ENCODE data around the gene MAP4.

The MAP4 gene

GRCh38 chr3:47825590-47825989 is 190.6 kb downstream of the MAP4 start:
- FAIRE-seq = no peak

- FAIRE-seq = no peak
Observed at GRCh38 chr3:47824541-47825473, 191.4 kb downstream of the MAP4 start.

- FAIRE-seq = no peak
Observed at GRCh38 chr3:47817609-47818008, 198.6 kb downstream of the MAP4 start.

- FAIRE-seq = no peak
Observed at GRCh38 chr3:47813551-47814177, 202.6 kb downstream of the MAP4 start.

GRCh38 chr3:47804577-47804976 is 211.6 kb downstream of the MAP4 start:
- FAIRE-seq = no peak

GRCh38 chr3:47803480-47804025 is 212.7 kb downstream of the MAP4 start:
- FAIRE-seq = no peak

GRCh38 chr3:47802734-47803479 is 213.3 kb downstream of the MAP4 start, which contains the start of gene DHX30:
DHX30 (plus strand) TSS chr3:47803138; CDS start chr3:47810684, 7,546 bp downstream.
- no peak for FAIRE-seq

All from colon (tissue), 2 donors.